Mammary epithelial cell (primary cell): ENCODE data around the gene EPM2AIP1.

Source experiments
- CTCF ChIP-seq, 2 donors: IDR thresholded peaks in 1 of 2; conservative IDR thresholded peaks in 1 of 2; 2 replicates each; pipeline ENCODE4 v1.5.1; 2011 to 2012; ENCODE audit warnings: inconsistent platforms in 2 of 2, low read length in 2 of 2, mild to moderate bottlenecking in 2 of 2, control low read depth in 1 of 2, low read depth in 1 of 2; ENCODE audit not compliant: insufficient read depth in 1 of 2; ENCODE audit errors: extremely low read depth in 1 of 2
- EZH2 ChIP-seq: IDR thresholded peaks from 2 replicates; pipeline ENCODE4 v1.6.1; 2012; ENCODE audit warnings: low read length, inconsistent platforms, borderline replicate concordance

- no peak for TF ChIP-seq CTCF (conservative IDR thresholded peaks at IDR 0.05 in 1 of 2, IDR thresholded peaks at IDR 0.05 in 1 of 2; ENCODE audit: extremely low read depth in 1 of 2, insufficient read depth in 1 of 2, low read depth in 1 of 2, low read length in 2 of 2)
- TF ChIP-seq EZH2 = no peak
These were observed 28.1 kb downstream of the EPM2AIP1 start for GRCh38 chr3:36964817-36965216.
